Keratinocyte (primary cell): ENCODE results near the gene GSC2. TPM values are rescaled to one million over a fixed set of nuclear protein-coding genes. Genes with fewer than 3 reads are reported as not detected.

Experiments used
- DNase-seq: peaks from one replicate; pipeline ENCODE4 v3.0.0-alpha.2; 2011; ENCODE audit warnings: low read depth, missing footprints, low spot score
- FAIRE-seq: peaks from 2 replicates; lab custom pipeline; 2011; peaks lifted over from hg19 to GRCh38; lab: Jason Lieb, UNC
- H2AFZ ChIP-seq: 2 replicates; pipeline ENCODE4 v1.6.0; 2012; ENCODE audit warnings: low read length, control low read depth, inconsistent platforms; ENCODE audit not compliant: control insufficient read depth
- H3K27ac ChIP-seq: 2 replicates; pipeline ENCODE4 v1.5.1; 2011; ENCODE audit warnings: low read length; ENCODE audit not compliant: control insufficient read depth, insufficient read depth
- H3K27me3 ChIP-seq: 3 replicates; pipeline ENCODE4 v1.6.0; 2011; ENCODE audit warnings: low read length; ENCODE audit not compliant: control insufficient read depth, insufficient read depth; ENCODE audit errors: extremely low read depth
- H3K36me3 ChIP-seq, 2 experiments: 2 replicates in 1 of 2; 3 replicates in 1 of 2; pipeline ENCODE4 v1.5.1; 2011; ENCODE audit warnings: low read length in 2 of 2, mild to moderate bottlenecking in 1 of 2; ENCODE audit not compliant: control insufficient read depth in 2 of 2, insufficient read depth in 2 of 2; ENCODE audit errors: extremely low read depth in 1 of 2
- H3K4me1 ChIP-seq: 3 replicates; pipeline ENCODE4 v1.5.1; 2011; ENCODE audit warnings: low read length; ENCODE audit not compliant: control insufficient read depth, insufficient read depth; ENCODE audit errors: extremely low read depth
- H3K4me2 ChIP-seq: 3 replicates; pipeline ENCODE4 v1.6.0; 2011; ENCODE audit warnings: low read depth, low read length; ENCODE audit not compliant: control insufficient read depth, insufficient read depth; ENCODE audit errors: extremely low read depth
- H3K4me3 ChIP-seq, 3 experiments: fragments of 200-600 bp in 1 of 3; sonication (generic) in 1 of 3; 2 replicates in 2 of 3; 3 replicates in 1 of 3; pipeline ENCODE4 v1.5.1; 2011 to 2016; ENCODE audit warnings: low read length in 3 of 3, mild to moderate bottlenecking in 3 of 3, control low read depth in 2 of 3, inconsistent platforms in 1 of 3, low read depth in 1 of 3, mixed read lengths in 1 of 3, mixed run types in 1 of 3, moderate library complexity in 1 of 3; ENCODE audit not compliant: control insufficient read depth in 2 of 3, insufficient read depth in 2 of 3; ENCODE audit errors: extremely low read depth in 1 of 3
- H3K79me2 ChIP-seq: 2 replicates; pipeline ENCODE4 v1.6.0; 2012; ENCODE audit warnings: low read length; ENCODE audit not compliant: control insufficient read depth, insufficient read depth
- H3K9ac ChIP-seq: 3 replicates; pipeline ENCODE4 v1.6.0; 2011; ENCODE audit warnings: low read length; ENCODE audit not compliant: control insufficient read depth, insufficient read depth; ENCODE audit errors: extremely low read depth
- H3K9me1 ChIP-seq: 3 replicates; pipeline ENCODE4 v1.6.0; 2011; ENCODE audit warnings: low read length; ENCODE audit not compliant: control insufficient read depth, insufficient read depth; ENCODE audit errors: extremely low read depth
- H3K9me3 ChIP-seq: 2 replicates; pipeline ENCODE4 v1.5.1; 2012; ENCODE audit warnings: low read depth, low read length; ENCODE audit not compliant: control insufficient read depth
- H4K20me1 ChIP-seq: 3 replicates; pipeline ENCODE4 v1.6.0; 2011; ENCODE audit warnings: low read length; ENCODE audit not compliant: control insufficient read depth, insufficient read depth; ENCODE audit errors: extremely low read depth
- CTCF ChIP-seq, 3 experiments: IDR thresholded peaks in 1 of 3; conservative IDR thresholded peaks in 1 of 3; optimal IDR thresholded peaks in 1 of 3; 2 replicates in 2 of 3; 3 replicates in 1 of 3; pipeline versions ENCODE3 to v1.5.1; 2011; ENCODE audit warnings: low read length in 3 of 3, mild to moderate bottlenecking in 3 of 3, moderate library complexity in 2 of 3, control low read depth in 1 of 3, inconsistent platforms in 1 of 3; ENCODE audit not compliant: insufficient read depth in 2 of 3; ENCODE audit errors: extremely low read depth in 1 of 3
- EZH2 ChIP-seq: IDR thresholded peaks from one replicate; pipeline ENCODE4 v1.6.1; 2012; ENCODE audit warnings: inconsistent platforms, mild to moderate bottlenecking, low read length, moderate library complexity
- dilution Hi-C: fragments of 300-500 bp; cut with MboI; formaldehyde crosslinking; loops from one replicate; pipeline ENCODE4 v1.7.0; 2020; ENCODE audit warnings: low sequenced_read_pairs; ENCODE audit not compliant: extremely low pct_ligation_motif_present
- polyA plus RNA-seq, 5 experiments: library from polyadenylated mRNA; depleted of rRNA in 3 of 5; stranded (reverse) in 3 of 5; stranded (forward) in 1 of 5; unstranded in 1 of 5; fragments of >200 nt; gene quantifications; 1 replicate in 1 of 5; 2 replicates in 3 of 5; 3 replicates in 1 of 5; pipeline versions ENCODE4 v1.2.1 to v1.2.3, GENCODE V29; 2011 to 2012; ENCODE audit warnings: missing spikeins in 2 of 5, low read depth in 1 of 5, low replicate concordance in 1 of 5

Gene GSC2
- polyA plus RNA-seq, 1 donor (not counting 4 experiments of a cell fraction or from before 2014, with no cell fraction given) = not detected

- H3K9ac ChIP-seq = no peak overlapping the region
- peaks cover 52% of the 10 kb centered on the region for H3K27me3 ChIP-seq
- no peak for FAIRE-seq
- H3K27ac ChIP-seq = no peak overlapping the region
- no peaks in the 10 kb centered on the region for H4K20me1 ChIP-seq
- no peaks in the 10 kb centered on the region for H3K36me3 ChIP-seq
- no peak for DNase-seq
- H3K4me3 ChIP-seq = no peak overlapping the region
- peaks cover 9% of the 10 kb centered on the region for H3K79me2 ChIP-seq
- H3K4me1 ChIP-seq = peaks cover 2% of the 10 kb centered on the region
- no peak overlapping the region for H2AFZ ChIP-seq
- dilution Hi-C loops = no loop called here
- H3K9me1 ChIP-seq = no peaks in the 10 kb centered on the region
- TF ChIP-seq CTCF (optimal IDR thresholded peaks at IDR 0.05 in 1 of 3, IDR thresholded peaks at IDR 0.05 in 1 of 3, conservative IDR thresholded peaks at IDR 0.05 in 1 of 3; ENCODE audit: extremely low read depth in 1 of 3, insufficient read depth in 2 of 3, low read length in 3 of 3) (no peak), EZH2 (no peak)
- no peaks in the 10 kb centered on the region for H3K9me3 ChIP-seq
- H3K4me2 ChIP-seq = no peak overlapping the region
Observed at GRCh38 chr22:19148417-19149046, 1.6 kb downstream of the GSC2 start.

GRCh38 chr22:19147195-19147780 lies 2.8 kb downstream of the GSC2 start:
- dilution Hi-C loops = no loop called here
- no peaks in the 10 kb centered on the region for H3K9me1 ChIP-seq
- no peak for FAIRE-seq
- no peak overlapping the region for H3K4me2 ChIP-seq
- H4K20me1 ChIP-seq = no peaks in the 10 kb centered on the region
- peaks cover 18% of the 10 kb centered on the region for H3K79me2 ChIP-seq
- peaks cover 0 to 3% of the 10 kb centered on the region in 2 experiments for H3K36me3 ChIP-seq
- H2AFZ ChIP-seq = no peak overlapping the region
- peaks cover 46% of the 10 kb centered on the region for H3K27me3 ChIP-seq
- no peak overlapping the region for H3K27ac ChIP-seq
- no peak for DNase-seq
- TF ChIP-seq CTCF (optimal IDR thresholded peaks at IDR 0.05 in 1 of 3, IDR thresholded peaks at IDR 0.05 in 1 of 3, conservative IDR thresholded peaks at IDR 0.05 in 1 of 3; ENCODE audit: extremely low read depth in 1 of 3, insufficient read depth in 2 of 3, low read length in 3 of 3) (no peak), EZH2 (no peak)
- no peak overlapping the region for H3K4me3 ChIP-seq
- H3K9ac ChIP-seq = no peak overlapping the region
- no peaks in the 10 kb centered on the region for H3K9me3 ChIP-seq
- peaks cover 6% of the 10 kb centered on the region for H3K4me1 ChIP-seq
